SU-DHL-6 (cell line): ENCODE measurements around the gene GRID1.

Experiments used
- CTCF ChIP-seq: fragments of 200-600 bp; sonication (generic); IDR thresholded peaks from one replicate; pipeline ENCODE4 v1.5.1; 2017; ENCODE audit warnings: antibody characterized with exemption, mild to moderate bottlenecking, low read length, moderate library complexity; ENCODE audit not compliant: insufficient read depth, poor library complexity, severe bottlenecking
- EZH2phosphoT487 ChIP-seq: fragments of 200-600 bp; sonication (generic), shearing (Covaris generic); conservative IDR thresholded peaks from 2 replicates; pipeline ENCODE4 v1.6.1; 2018; ENCODE audit warnings: mild to moderate bottlenecking, antibody characterized with exemption, low read length, moderate library complexity, mixed read lengths

- TF ChIP-seq CTCF (no peak), EZH2phosphoT487 (no peak)
These were observed 201.5 kb downstream of the GRID1 start for GRCh38 chr10:86164960-86165630.
